Suppressor macrophage (primary cell): ENCODE data around the gene TRIM63.
A peak's percentile ranks its signal among the peaks of the same experiment; 100 is the strongest.
"Not testable (repeated sequence)": the region's sequence is repeated elsewhere in the genome, so short reads cannot be mapped to it uniquely, and the experiment has no call there.

ENCODE experiments used
- DNase-seq, 4 experiments: peaks; one replicate each; pipeline ENCODE4 v3.0.0-alpha.2; 2020 to 2022
- total RNA-seq, 17 experiments: gene quantifications; one replicate each; lab custom pipeline; 2026; ENCODE audit warnings: mixed read lengths in 6 of 17, inconsistent platforms in 3 of 17; lab: John Stamatoyannopoulos, UW

TRIM63 gene
- 0 to 1.3 (median 0) reads per million in 17 experiments for total RNA-seq

DNA sequence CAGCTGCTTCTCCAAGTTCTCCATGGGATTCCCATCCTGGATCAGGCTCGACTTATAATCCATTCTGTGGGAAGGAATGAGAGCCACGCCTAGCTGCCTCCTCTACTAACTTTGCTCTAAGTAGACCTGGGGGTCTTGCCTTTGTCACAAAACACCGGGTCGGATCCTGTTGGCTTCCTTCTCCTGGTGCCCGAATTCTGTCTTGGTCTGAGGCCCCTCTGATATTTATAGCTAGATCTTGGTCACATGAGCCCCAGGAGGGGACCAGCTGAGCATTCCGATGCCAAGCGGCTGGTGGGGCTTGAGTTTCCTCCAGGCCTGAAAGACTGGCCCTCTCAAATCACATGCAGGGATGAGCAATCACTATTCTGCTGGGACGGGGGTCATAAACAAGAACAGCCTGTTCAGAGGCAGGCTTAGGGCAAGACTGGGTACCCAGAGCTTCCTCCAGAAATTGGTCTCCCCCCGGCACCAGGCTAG, at the start of gene TRIM63:
Gene TRIM63 (minus strand): TSS at position 199 of the 480 bp plus-strand sequence. CDS start 136 bp downstream, at position 63.
- DNase-seq = no peak

DNA sequence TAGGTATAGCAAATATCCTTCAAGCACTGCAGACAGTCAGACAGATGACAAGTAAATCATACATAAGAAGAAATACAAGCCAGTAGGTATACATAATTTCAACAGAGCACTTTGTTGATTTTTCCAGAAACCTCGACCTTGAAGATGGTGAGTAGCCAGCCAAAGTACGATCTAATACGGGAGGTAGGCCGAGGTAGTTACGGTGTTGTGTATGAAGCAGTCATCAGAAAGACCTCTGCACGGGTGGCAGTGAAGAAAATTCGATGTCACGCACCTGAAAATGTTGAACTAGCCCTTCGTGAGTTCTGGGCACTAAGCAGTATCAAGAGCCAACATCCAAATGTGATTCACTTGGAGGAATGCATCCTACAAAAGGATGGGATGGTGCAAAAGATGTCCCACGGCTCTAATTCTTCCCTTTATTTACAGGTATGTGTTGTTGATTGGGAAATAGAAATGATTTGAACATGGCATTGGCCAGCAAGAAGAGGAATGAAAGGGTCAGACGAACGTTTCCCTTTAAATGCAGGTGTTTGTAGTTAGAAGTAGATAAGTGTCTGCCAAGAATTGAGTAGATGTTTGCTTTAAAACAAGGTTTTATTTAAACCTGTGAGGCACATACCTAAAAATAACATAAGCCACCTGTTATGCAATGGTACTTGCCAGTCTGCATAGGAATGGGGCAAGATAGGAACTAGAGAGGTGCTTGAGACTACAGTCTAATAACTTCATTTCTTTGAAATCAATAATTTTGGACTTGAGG, 46.9 kb upstream of the TRIM63 start:
- no peak for DNase-seq

DNA sequence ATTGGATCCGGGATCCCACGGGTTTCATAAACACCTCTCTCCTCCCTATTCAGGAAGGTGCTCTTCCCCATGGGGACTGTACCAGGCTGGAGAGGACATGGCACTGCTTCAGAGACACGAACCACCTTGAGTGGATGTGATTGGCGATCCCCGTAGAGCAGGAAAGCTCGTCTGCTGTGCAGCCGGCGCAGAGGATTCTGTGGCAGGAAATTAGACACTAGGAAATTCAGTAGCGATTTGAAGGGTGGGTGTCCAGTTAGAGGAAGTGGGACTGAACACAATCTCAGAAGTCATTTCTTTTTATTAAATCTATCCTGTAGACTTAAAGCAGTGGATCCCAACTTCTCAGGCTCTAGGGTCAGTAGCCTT, 45.0 kb upstream of the TRIM63 start:
- DNase-seq = peak; percentile 32 to 59 (median 56)

DNA sequence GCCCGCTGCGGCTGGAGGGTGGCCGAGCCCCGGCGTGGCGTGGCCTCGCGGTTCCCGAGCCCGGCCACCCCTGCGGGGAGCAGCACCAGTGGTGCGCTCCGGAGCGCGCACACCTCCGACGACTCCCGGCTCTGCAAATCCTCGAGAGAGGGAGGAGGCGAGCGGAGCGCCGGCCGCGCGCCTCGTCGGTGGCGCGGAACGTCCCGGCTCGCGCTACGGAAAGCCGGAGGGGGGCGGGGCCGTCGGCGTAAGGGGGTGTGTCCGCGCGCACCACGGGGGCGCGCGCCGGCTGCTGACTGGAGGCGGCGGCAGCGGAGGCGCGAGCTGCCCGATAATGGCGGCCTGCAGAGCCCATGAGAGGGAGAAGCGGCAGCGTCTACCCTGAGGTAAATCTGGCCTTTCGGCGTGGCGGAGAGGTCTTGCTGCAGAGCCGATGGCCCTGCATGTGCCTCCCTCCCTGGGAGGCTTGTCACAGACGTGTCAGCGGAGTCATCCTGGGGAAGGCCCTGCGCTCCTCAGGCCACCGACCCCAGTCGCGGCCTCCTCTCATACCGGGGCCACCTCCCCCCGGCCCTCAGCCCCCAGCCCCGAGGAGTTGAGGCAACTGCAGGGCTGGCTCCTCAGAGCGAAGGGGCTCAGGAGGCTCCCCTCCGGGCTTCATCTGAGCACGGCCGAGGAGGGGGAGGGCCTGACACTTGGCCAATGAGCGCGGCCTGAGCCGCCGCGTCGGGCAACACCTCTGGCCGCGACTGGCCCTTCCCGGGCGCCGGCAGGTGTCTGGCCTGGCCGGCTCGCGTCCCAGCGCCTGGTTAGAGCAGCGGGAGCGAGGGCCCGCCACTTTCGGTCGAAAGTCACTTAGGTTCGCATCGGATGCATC, 44.3 kb upstream of the TRIM63 start, which contains the start of gene PDIK1L:
Gene PDIK1L (plus strand): TSS at position 295 of the 877 bp plus-strand sequence. CDS start 2,485 bp downstream, outside the sequence.
- peak; percentile 97 to 99 (median 98) for DNase-seq

DNA sequence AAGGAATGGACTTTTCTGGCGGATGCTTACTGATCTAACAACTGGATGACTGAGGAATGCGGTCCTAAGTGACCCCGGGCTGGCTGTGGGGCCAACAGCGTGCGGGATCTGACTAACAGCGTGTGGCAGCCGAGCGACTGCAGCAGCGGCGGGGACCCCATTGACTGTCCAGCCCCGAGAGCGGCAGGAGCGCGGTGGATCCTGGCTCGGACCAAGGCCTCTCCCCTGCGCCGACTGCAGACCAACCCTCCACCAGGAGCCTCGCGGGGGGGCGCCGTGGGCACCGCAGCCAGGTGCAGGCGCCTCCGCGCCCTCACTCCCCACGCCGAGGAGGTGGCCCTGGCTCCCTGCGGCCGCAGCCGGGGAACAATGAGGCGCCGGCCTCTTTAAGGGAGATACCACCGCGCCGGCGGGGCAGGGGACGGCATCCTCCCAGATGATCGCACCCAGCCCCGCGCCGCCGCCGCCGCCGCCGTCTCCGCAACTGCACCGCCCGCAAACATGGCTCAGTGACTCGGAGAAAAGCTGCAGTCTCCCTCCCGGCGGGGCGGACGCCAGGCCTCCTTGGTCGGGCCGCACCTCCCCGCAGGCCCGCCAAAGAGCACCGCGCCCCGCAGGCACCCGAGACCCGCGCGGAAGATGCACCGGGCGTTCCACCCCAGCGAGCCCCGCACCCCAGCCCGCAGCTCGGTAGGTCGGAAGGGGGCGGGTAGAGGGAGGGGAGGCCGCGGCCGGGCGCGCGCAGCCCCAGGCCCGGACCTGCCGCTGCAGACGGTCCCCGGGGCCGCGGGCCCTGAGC, 43.5 kb upstream of the TRIM63 start:
- DNase-seq = peak; percentile 63 to 89 (median 79)

DNA sequence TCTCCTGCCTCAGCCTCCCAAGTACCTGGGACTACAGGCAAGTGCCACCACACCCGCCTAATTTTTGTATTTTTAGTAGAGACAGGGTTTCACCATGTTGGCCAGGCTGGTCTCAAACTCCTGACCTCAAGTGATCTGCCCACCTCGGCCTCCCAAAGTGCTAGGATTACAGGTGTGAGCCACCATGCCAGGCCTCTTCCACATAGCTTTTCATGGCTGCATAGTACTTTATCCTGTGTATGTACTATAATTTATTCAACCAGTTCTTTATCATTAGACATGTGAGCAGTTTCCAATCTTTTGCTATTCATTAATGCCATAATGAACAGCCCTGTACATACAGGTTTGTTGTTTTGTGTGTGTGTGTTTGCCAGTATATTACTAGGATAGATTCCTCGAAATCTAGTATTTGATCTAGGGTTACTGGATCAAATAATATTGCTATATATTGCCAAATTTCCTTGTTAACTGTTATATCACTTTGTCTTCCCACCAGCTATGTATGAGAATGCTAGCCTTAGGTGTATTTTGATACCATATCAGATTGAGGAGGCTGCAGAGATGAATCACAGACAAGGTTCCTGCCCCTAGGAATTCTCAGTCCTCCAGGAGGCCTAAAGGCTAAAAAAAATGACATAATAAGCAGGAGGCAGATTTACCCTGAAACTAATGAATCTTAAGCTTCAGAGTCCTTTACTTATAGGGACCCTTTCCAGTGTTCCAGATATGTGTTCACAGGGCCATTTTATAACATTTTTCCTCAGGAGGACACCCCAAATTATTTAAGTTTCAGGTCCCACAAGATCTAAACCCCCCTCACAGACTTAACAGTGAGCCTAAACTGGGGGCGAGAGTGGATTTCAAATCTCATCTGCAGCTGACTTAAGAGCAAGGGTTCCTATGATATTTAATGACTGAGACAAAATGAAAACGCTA, 42.1 kb upstream of the TRIM63 start:
- no peak for DNase-seq

DNA sequence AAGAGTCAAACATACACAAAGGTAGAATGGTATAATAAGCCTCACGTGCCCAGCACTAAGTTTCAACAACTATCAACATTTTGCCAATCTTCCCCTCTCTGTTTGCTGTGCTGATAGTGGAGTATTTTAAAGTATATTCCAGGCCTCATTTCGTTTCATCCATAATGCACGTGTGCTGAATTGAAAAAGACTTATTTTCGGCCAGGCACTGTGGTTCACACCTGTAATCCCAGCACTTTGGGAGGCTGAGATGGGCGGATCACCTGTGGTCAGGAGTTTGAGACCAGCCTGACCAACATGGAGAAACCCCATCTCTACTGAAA, 37.8 kb upstream of the TRIM63 start:
- not testable (repeated sequence) for DNase-seq

DNA sequence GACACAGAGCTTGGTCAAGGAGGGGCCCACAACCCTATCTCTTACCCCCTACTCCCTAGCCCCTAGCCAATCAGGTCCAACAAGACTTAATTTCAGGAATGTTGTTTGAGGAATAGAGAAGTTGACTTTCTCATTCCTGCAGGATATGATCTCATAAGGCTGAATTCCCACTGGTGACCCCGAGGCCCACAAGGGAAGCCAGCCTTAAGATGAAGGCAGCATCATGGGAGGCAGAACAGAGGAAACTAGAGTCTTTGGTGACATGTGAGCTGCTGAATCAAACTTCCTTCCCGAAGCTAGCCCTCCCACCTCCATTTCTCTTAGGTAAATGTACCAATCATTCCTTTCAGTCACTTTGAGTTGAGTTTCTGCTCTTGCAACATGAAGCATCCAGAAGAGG, 35.1 kb upstream of the TRIM63 start:
- DNase-seq = peak in 1 of 4 experiments; percentile 8

DNA sequence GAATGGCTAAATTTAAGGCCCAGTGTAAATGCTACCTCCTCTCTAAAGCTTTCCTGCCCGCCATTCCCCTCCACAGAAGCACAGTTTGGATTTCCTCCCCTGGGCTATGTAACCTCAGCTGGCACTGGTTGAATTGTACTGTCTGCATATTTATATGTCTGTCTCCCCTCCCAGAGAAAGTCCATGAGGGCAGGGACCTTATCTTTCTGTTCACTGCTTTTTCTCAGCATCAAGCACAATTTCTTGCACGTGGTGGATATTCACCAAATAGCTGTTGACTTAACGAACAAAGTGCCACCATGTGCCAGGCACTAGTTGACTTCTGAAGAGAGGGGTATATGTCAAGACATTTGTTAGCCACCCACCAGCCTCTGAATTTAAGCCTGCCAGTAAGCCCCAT, 34.7 kb upstream of the TRIM63 start:
- DNase-seq = no peak

DNA sequence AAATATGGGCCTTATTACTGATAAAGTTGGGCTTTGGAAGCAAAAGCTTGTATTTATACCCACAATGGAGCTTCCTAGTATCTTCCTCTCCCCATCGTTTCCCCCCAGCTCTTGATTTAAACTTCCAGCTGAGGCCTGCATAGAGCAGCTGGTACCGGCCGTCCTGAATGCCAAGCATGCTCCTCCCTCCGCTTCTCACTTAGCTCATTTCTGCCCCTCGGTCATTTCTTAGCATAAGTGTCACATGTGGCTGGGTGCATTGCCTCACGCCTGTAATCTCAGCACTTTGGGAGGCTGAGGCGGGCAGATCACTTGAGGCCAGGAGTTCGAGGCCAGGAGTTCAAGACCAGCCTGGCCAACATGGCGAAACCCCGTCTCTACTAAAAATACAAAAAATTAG, 32.8 kb upstream of the TRIM63 start:
- DNase-seq = not testable (repeated sequence)

DNA sequence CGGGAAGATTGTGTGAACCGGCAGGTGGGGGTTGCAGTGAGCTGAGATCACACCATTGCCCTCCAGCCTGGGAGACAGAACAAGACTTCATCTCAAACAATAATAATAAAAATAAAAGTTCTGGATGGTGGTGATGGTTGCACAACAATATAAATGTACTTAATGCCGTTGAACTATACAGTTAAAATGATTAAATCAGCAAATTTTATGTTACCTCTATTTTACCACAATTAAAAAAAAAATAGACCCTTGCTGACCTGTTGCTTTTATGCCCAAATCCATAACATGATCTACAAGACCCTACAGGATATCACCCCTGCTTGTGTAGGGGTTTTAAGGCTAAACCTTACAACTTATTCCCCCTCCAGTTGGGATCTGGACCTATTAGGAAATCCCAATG, 32.4 kb upstream of the TRIM63 start:
- no peak for DNase-seq

DNA sequence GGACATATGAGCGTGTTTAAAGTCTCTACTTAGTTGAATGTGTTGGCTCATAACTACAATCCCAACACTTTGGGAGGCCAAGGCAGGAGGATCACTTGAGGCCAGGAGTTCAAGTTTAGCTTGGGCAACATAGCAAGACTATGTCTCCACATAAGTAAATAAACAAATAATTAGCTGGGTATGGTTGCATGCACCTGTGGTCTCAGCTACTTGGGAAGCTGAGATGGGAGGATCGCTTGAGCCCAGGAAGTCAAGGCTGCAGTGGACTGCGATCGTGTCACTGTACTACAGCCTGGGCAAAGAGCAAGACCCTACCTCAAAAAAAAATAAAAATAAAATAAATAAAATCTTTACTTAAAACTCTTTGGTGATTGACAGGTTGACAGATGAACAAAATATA, 31.2 kb upstream of the TRIM63 start:
- no peak for DNase-seq

DNA sequence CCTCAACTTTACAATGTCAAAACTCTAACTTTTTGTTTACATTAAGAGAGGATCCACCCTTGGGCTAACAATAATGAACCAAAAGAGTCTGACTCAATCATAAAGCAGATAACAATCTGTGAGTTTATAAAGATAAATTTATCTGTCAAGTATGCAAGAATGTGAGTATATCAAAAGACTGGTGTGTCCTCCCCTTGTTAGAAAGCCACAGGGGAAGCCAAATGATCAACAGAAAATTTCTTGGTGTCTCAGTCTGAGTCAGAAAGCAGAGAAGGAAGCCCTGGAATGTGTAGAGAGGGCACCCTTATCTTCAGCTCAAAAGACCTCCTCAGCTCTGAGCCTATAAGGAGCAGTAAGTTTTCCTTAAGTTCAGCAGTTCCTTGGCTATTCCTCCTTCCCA, 30.3 kb upstream of the TRIM63 start:
- DNase-seq = no peak

DNA sequence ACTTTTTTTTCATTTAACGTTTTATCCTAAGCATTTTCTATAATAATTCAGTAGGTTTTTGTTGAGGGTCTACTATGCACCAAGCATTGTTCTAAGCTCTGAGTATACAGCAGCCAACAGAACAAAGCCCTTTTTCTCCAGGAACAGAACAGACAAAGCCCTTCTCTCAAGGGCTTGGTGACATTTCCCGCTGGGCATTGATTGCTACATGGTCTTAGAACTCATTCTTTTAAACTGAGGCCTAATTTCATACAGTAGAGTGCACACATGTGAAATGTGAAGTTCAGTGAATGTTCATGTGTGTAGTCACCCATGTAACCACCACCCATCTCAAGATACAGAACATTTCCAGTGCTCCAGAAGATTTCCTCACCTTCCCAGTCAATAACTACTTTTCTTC, 29.0 kb upstream of the TRIM63 start:
- no peak for DNase-seq

DNA sequence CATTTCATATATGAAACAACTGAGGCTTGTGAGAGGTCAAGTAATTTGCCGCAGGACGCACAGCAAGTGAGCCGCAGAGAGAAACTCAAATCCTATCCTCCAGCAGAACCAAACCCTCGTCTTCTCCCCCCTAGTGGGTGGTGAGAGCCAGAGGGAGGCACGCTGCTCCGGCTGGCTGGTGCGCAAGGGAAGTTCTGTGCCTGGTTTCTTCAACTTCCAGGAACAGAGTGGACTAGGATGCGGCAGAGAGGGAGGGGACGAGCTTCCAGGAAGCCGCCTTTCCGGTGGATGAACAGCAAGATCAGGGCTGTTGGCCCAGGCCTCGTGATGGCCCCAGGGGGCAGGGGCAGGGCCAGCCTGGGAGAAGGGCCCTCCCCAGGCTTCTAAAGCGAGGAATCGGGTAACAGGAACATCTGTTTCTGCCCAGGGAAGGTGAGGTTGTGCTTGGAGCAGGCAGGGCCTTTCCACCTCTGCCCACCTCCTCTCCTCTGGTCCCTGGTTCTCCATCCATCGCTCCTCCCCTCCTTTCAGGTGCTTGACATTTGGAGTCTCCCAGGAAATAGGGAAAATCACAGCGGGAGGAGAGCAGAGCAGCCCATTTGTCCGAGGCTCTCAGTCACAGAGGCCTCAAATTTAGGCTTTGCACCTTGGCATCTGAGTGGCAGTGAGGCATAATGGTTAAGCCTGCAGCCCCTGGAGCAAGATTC, 27.4 kb upstream of the TRIM63 start:
- DNase-seq = peak in 1 of 4 experiments; percentile 4

DNA sequence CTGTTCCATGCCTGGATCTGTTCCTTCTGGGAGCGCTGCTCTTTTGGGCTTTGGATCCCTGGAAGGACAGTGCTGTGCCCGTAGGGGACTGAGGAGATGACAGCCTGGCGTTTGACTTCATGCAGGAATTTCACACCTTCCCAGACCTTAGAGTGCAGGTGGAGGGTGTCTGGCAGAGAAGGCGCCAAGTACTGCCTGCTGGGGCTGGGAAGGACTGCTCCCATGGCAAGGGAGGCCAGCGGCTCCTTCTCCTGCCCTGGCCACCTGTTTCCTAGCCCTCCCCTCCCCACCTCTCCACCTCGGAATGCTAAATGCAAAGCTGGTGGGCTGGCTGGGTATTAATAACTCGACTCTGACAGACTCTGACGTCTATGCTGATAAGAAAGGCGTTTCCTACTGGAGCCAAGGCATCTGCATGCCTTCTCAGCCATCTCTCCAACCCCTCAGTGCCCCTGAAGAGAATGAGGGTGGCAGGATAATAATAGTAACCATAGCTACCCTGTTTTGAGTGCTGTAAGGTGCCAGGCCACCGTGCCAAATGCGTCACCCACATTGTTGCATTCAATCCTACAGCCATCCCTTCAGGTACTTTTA, 26.7 kb upstream of the TRIM63 start:
- no peak for DNase-seq

DNA sequence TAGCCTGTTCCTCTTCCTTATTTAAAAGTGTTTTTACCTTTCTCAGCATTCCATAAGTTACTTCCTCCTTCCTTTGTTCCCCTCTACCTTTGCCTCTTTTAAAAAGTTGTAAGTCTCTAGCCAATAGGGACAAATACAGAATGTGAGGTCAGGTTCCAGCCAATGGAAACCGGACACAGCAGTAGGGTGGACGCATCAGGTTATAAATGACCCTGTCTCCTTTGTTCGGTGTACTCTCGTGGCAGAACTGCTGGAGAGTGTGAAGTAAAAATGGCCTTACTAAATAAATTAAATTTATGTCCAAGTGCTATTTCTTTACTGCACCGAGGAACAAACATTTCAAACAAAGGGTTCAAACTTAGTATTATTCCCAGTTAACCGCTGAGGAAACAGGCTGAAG, 26.1 kb upstream of the TRIM63 start:
- not testable (repeated sequence) for DNase-seq

DNA sequence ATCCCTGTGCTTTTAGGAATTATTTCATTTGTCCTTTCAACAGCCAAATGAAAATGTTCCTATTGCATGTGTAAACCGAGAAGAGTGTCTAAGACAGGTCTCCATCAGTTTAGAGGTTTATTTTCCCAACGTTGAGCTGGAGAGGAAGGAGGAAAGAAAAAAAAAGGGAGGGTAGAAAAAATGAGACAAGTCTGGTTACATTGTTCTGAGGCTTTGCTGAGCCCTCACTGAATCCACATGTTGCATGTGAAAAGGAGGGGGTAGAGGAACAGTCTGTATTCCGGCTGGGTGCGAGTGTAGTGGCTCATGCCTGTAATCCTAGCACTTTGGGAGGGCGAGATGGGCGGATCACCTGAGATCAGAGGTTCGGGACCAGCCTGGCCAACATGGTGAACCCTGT, 25.0 kb upstream of the TRIM63 start:
- no peak for DNase-seq

DNA sequence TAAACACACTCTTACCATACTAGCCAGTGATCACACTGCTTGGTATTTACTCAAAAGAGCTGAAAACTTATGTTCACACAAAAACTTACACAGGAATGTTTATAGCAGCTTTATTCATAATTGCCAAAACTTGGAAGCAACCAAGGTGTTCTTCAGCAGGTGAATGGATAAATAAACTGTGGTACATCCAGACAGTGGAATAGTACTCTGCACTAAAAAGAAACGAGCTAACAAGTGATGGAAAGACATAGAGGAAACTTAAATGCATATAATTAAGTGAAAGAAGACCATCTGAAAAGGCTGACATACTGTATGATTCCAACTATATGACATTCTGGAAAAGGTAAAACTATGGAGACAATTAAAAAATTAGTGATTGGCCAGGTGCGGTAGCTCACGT, 23.5 kb upstream of the TRIM63 start:
- DNase-seq = no peak

DNA sequence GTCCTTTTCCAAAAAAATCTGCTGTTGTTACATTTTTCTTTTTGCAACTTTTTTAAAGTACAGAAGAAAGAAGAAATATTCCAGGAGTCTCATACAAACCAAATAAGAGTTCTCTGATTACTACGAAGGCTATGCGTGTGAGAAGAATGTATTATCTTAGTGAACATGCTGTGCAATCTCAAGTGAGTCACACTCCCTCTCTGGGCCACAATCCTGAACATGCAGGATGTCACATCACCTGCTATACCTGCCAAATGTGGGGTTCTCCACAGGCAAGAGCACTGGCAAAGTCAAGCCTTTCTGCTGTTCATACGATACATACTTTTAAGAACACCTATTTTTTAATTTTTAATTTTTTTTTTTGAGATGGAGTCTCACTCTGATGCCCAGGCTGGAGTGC, 21.7 kb upstream of the TRIM63 start:
- no peak for DNase-seq

DNA sequence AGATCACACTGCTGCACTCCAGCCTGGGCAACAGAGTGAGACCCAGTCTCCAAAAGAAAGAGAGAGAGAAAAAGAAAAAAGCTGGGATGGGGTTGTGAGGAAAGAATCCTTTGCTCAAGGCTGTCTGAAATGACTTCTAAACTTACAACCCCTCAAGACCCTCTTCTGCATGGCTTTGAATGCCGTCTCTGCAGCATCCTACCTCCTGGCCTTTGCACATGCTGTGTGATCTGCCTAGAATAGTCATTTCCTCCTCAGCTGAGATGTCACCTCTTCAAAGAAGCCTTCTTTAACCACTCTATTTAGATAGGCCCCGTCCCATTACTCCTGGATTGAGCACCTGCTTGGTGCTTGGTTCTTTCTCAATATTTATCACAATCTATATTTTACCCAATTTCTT, 17.4 kb upstream of the TRIM63 start:
- DNase-seq = no peak
